HCT116 (cell line): ENCODE results near the gene ZNF579. TPM values are rescaled to one million over a fixed set of nuclear protein-coding genes. Genes with fewer than 3 reads are reported as not detected.

Experiments used
- ATAC-seq: fragments of 200-7000 bp; cut with Tn5 transposase; 2 replicates; pipeline ENCODE4 v1.9.1; 2020; ENCODE audit warnings: mild to moderate bottlenecking, moderate library complexity
- BruUV-seq: library from RNA; stranded (reverse); fragments of 400-500 nt; replicated peaks from 2 replicates; lab custom pipeline; 2021; lab: Mats Ljungman, UMichigan
- CTCF ChIA-PET: fragments of 300-600 bp; sonication (Branson Sonifier 250); formaldehyde crosslinking; loops from one replicate; lab custom pipeline; 2021; ENCODE audit warnings: antibody characterized with exemption; lab: Charles Lee
- POLR2A ChIA-PET: fragments of 300-600, 350-600 bp; sonication (Branson Sonifier 250); formaldehyde crosslinking; loops from one replicate; lab custom pipeline; 2021; ENCODE audit warnings: antibody characterized with exemption; lab: Charles Lee
- RAD21 ChIA-PET, 2 experiments: fragments of 300-600 bp; sonication (Branson Sonifier 250); formaldehyde crosslinking; loops; one replicate each; lab custom pipeline; 2023; ENCODE audit warnings: low total read pairs in 2 of 2; ENCODE audit not compliant: uncharacterized antibody in 2 of 2, unreplicated experiment in 2 of 2, low non-redundant PET in 1 of 2; lab: Charles Lee
- DNase-seq: peaks from one replicate; pipeline ENCODE4 v3.0.0-alpha.2; 2010; ENCODE audit warnings: low read depth, low spot score
- H2AFZ ChIP-seq: fragments of 200-600 bp; shearing (Covaris generic), sonication (generic); 2 replicates; pipeline ENCODE4 v1.6.1; 2017; ENCODE audit warnings: low read depth, mixed run types, mixed read lengths, antibody characterized with exemption, low read length; ENCODE audit not compliant: poor library complexity, severe bottlenecking
- H3K27ac ChIP-seq: 2 replicates; pipeline ENCODE4 v1.5.1; 2012; ENCODE audit warnings: low read depth, low read length
- H3K27me3 ChIP-seq: fragments of 200-600 bp; sonication (generic); 2 replicates; pipeline ENCODE4 v1.6.1; 2016; ENCODE audit warnings: mixed run types, low read length, mixed read lengths; ENCODE audit not compliant: insufficient read depth
- H3K36me3 ChIP-seq, 2 experiments: fragments of 200-500 bp in 1 of 2; fragments of 200-600 bp in 1 of 2; sonication (Bioruptor generic) in 1 of 2; sonication (generic) in 1 of 2; 2 replicates each; pipeline versions ENCODE4 v1.5.1 to v1.6.1; 2014 to 2016; ENCODE audit warnings: low read length in 2 of 2, inconsistent platforms in 1 of 2, mixed read lengths in 1 of 2, mixed run types in 1 of 2; ENCODE audit not compliant: insufficient read depth in 2 of 2, control insufficient read depth in 1 of 2
- H3K4me1 ChIP-seq, 2 experiments: fragments of 200-600 bp in 1 of 2; sonication (generic) in 1 of 2; 2 replicates each; pipeline versions ENCODE4 v1.5.1 to v1.6.1; 2012 to 2017; ENCODE audit warnings: low read length in 2 of 2, inconsistent platforms in 1 of 2, mild to moderate bottlenecking in 1 of 2, mixed read lengths in 1 of 2, mixed run types in 1 of 2, moderate library complexity in 1 of 2; ENCODE audit not compliant: insufficient read depth in 2 of 2, control insufficient read depth in 1 of 2
- H3K4me2 ChIP-seq: fragments of 200-600 bp; sonication (generic); 2 replicates; pipeline ENCODE4 v1.6.1; 2017; ENCODE audit warnings: mixed run types, low read length, mixed read lengths
- H3K4me3 ChIP-seq, 2 experiments: fragments of 200-600 bp in 1 of 2; sonication (generic) in 1 of 2; replicated peaks in 1 of 2; 2 replicates each; pipeline ENCODE4 v1.5.1; 2011 to 2016; ENCODE audit warnings: low read length in 2 of 2, control low read depth in 1 of 2, low read depth in 1 of 2, mild to moderate bottlenecking in 1 of 2, mixed read lengths in 1 of 2, mixed run types in 1 of 2
- H3K79me2 ChIP-seq: fragments of 200-600 bp; sonication (generic); 2 replicates; pipeline ENCODE4 v1.6.1; 2017; ENCODE audit warnings: mild to moderate bottlenecking, mixed run types, low read length, moderate library complexity, mixed read lengths; ENCODE audit not compliant: insufficient read depth
- H3K9ac ChIP-seq: fragments of 200-600 bp; sonication (generic); 2 replicates; pipeline ENCODE4 v1.6.1; 2016; ENCODE audit warnings: low read length, mixed read lengths
- H3K9me2 ChIP-seq: fragments of 200-600 bp; sonication (generic), shearing (Covaris generic); 2 replicates; pipeline ENCODE4 v1.6.1; 2017; ENCODE audit warnings: mixed run types, mild to moderate bottlenecking, moderate library complexity; ENCODE audit not compliant: insufficient read depth
- H3K9me3 ChIP-seq, 2 experiments: fragments of 200-500 bp in 1 of 2; fragments of 200-600 bp in 1 of 2; sonication (Bioruptor generic) in 1 of 2; sonication (generic) in 1 of 2; 2 replicates each; pipeline ENCODE4 v1.6.1; 2014 to 2017; ENCODE audit warnings: low read length in 2 of 2, mixed read lengths in 2 of 2, inconsistent platforms in 1 of 2, low read depth in 1 of 2, mild to moderate bottlenecking in 1 of 2, mixed run types in 1 of 2, moderate library complexity in 1 of 2; ENCODE audit not compliant: control insufficient read depth in 1 of 2, insufficient read depth in 1 of 2
- H4K20me1 ChIP-seq: fragments of 200-600 bp; sonication (generic), shearing (Covaris generic); 2 replicates; pipeline ENCODE4 v1.6.1; 2017; ENCODE audit warnings: mixed run types, mild to moderate bottlenecking, moderate library complexity; ENCODE audit not compliant: insufficient read depth
- CBX3 ChIP-seq: IDR thresholded peaks from 2 replicates; pipeline ENCODE4 v1.6.1; 2012; ENCODE audit warnings: low read depth
- EGR1 ChIP-seq: IDR thresholded peaks from 2 replicates; pipeline ENCODE4 v1.6.1; 2012; ENCODE audit warnings: low read depth
- EZH2phosphoT487 ChIP-seq: fragments of 200-600 bp; IDR thresholded peaks from 2 replicates; pipeline ENCODE4 v1.6.1; 2018; ENCODE audit warnings: antibody characterized with exemption, borderline replicate concordance
- FOSL1 ChIP-seq: IDR thresholded peaks from 2 replicates; pipeline ENCODE4 v1.6.1; 2012; ENCODE audit warnings: low read depth
- JUND ChIP-seq: IDR thresholded peaks from 2 replicates; pipeline ENCODE4 v1.6.1; 2012
- RAD21 ChIP-seq: IDR thresholded peaks from 2 replicates; pipeline ENCODE4 v1.6.1; 2012; ENCODE audit warnings: low read depth, mild to moderate bottlenecking
- YY1 ChIP-seq: IDR thresholded peaks from 2 replicates; pipeline ENCODE4 v1.6.1; 2011; ENCODE audit warnings: low read length, low read depth, moderate library complexity, mild to moderate bottlenecking; ENCODE audit not compliant: insufficient replicate concordance; ENCODE audit errors: extremely low read depth
- ZFX ChIP-seq: fragments of 450-650 bp; IDR thresholded peaks from 2 replicates; pipeline ENCODE4 v1.6.1; 2017
- intact Hi-C: fragments of 100-400 bp; cut with micrococcal nuclease; formaldehyde crosslinking; loops from 2 replicates; pipeline ENCODE4 v1.10.0; 2022
- total RNA-seq: library from RNA; stranded (reverse); gene quantifications from one replicate; pipeline ENCODE4 v1.2.1, GENCODE V29; 2021; ENCODE audit not compliant: unreplicated experiment
- TF ChIP-seq, protein P1 (sequence below): IDR thresholded peaks from 2 replicates; pipeline ENCODE4 v1.6.1; 2012
- TF ChIP-seq, protein P2 (sequence below), 3 experiments: fragments of 200-600 bp in 1 of 3; sonication (generic) in 1 of 3; IDR thresholded peaks in 2 of 3; conservative IDR thresholded peaks in 1 of 3; 2 replicates each; pipeline ENCODE4 v1.5.1; 2012 to 2017; ENCODE audit warnings: low read depth in 2 of 3, low read length in 2 of 3, antibody characterized with exemption in 1 of 3, borderline replicate concordance in 1 of 3, control low read depth in 1 of 3, mild to moderate bottlenecking in 1 of 3, mixed read lengths in 1 of 3, mixed run types in 1 of 3, moderate library complexity in 1 of 3; ENCODE audit not compliant: insufficient read depth in 1 of 3

The ZNF579 gene
- total RNA-seq, 1 experiment from 2014 or later = 24.1 TPM

DNA sequence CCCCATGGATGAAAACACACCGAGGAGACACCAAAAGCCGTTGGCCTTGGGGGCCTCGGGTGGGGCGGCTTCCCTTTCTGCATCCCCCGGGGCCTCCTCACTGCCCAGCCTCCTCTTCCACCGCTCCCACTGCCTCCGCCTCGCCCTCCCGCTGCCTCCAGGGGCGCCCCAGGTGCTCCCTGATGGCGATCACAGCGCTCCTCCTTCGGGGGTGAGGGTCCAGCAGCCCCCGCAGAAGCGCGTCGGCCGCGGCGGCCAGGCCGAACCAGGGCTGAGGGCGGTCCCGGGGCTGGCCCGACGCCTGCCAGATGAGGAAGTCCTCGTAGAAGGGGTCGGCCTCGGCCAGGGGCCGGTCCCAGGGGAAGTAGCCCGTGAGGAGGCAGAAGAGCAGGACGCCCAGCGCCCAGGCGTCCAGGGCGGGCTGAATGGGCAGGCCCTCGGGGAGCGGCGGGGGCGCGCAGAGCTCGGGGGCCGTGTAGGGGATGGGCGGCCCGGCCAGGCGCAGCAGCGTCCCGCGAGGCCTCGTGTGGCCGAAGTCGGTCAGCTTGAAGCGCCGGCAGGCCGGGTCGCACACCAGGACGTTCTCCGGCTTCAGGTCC lies 50.9 kb downstream of the ZNF579 start:
- no peak overlapping the region for H3K4me2 ChIP-seq
- H3K27ac ChIP-seq = no peak overlapping the region; the same call in 1 of the 2 replicates
- H3K4me1 ChIP-seq = peaks cover 0 to 4% of the 10 kb centered on the region in 2 experiments; a peak in 1 of 4 replicates
- H3K4me3 ChIP-seq = no peak overlapping the region
- H3K79me2 ChIP-seq = no peaks in the 10 kb centered on the region
- ChIA-PET RAD21 (no interaction called here), POLR2A (no interaction called here), CTCF (no interaction called here)
- H3K36me3 ChIP-seq = no peaks in the 10 kb centered on the region
- TF ChIP-seq, protein P1, sequence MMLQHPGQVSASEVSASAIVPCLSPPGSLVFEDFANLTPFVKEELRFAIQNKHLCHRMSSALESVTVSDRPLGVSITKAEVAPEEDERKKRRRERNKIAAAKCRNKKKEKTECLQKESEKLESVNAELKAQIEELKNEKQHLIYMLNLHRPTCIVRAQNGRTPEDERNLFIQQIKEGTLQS = no peak
- TF ChIP-seq RAD21 (no peak), FOSL1 (no peak), YY1 (no peak), ZFX (no peak), EZH2phosphoT487 (no peak), CBX3 (no peak), EGR1 (no peak), JUND (no peak)
- TF ChIP-seq, protein P2, sequence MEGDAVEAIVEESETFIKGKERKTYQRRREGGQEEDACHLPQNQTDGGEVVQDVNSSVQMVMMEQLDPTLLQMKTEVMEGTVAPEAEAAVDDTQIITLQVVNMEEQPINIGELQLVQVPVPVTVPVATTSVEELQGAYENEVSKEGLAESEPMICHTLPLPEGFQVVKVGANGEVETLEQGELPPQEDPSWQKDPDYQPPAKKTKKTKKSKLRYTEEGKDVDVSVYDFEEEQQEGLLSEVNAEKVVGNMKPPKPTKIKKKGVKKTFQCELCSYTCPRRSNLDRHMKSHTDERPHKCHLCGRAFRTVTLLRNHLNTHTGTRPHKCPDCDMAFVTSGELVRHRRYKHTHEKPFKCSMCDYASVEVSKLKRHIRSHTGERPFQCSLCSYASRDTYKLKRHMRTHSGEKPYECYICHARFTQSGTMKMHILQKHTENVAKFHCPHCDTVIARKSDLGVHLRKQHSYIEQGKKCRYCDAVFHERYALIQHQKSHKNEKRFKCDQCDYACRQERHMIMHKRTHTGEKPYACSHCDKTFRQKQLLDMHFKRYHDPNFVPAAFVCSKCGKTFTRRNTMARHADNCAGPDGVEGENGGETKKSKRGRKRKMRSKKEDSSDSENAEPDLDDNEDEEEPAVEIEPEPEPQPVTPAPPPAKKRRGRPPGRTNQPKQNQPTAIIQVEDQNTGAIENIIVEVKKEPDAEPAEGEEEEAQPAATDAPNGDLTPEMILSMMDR (IDR thresholded peaks at IDR 0.05 in 2 of 3, conservative IDR thresholded peaks at IDR 0.05 in 1 of 3; ENCODE audit: borderline replicate concordance in 1 of 3, insufficient read depth in 1 of 3, low read depth in 2 of 3, low read length in 2 of 3) = no peak
- no TSS peak for BruUV-seq
- intact Hi-C loops = no loop called here
- no peaks in the 10 kb centered on the region for H4K20me1 ChIP-seq
- H3K9me3 ChIP-seq = peaks cover 0 to 4% of the 10 kb centered on the region in 2 experiments; a peak in 1 of 4 replicates
- no peak overlapping the region for H3K9ac ChIP-seq
- H2AFZ ChIP-seq = no peak overlapping the region
- no peaks in the 10 kb centered on the region for H3K27me3 ChIP-seq
- no peaks in the 10 kb centered on the region for H3K9me2 ChIP-seq
- ATAC-seq (no peak), DNase-seq (no peak)
